HG03565 (cell line): ENCODE results near the gene SUPT20HL1.
A peak's percentile ranks its signal among the peaks of the same experiment; 100 is the strongest.
"Not testable (repeated sequence)": the region's sequence is repeated elsewhere in the genome, so short reads cannot be mapped to it uniquely, and the experiment has no call there.

Experiments
- ATAC-seq: cut with Tn5 transposase; IDR thresholded peaks from one replicate; pipeline ENCODE4 v1.9.1; 2021; ENCODE audit warnings: mild to moderate bottlenecking, moderate library complexity; ENCODE audit not compliant: unreplicated experiment

SUPT20HL1 gene

GRCh38 chrX:24360272-24360671 is at the start of gene SUPT20HL1:
Gene SUPT20HL1 (plus strand): TSS chrX:24360639. CDS start chrX:24362761, 2,122 bp downstream.
- ATAC-seq, result no peak

DNA sequence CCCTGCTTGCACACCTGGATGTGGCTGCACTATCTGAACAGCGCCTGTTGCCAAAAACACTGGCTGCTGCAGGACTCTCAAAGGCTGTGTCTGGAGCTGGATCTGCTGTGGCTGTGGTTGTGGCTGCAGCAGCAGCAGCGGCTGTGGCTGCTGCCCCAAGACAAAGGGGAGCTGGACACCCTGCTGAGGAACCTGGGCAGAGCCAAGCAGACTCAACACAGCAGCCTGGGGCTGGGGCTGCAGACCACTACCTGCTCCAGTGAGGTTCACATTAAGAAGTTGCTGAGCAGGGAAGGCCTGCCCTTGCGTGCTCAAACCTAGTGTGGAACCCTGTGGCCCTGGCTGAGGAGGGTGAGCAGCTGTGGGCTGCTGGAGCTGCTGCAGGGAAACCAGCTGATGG is 49.5 kb upstream of the SUPT20HL1 start:
- not testable (repeated sequence) for ATAC-seq

DNA sequence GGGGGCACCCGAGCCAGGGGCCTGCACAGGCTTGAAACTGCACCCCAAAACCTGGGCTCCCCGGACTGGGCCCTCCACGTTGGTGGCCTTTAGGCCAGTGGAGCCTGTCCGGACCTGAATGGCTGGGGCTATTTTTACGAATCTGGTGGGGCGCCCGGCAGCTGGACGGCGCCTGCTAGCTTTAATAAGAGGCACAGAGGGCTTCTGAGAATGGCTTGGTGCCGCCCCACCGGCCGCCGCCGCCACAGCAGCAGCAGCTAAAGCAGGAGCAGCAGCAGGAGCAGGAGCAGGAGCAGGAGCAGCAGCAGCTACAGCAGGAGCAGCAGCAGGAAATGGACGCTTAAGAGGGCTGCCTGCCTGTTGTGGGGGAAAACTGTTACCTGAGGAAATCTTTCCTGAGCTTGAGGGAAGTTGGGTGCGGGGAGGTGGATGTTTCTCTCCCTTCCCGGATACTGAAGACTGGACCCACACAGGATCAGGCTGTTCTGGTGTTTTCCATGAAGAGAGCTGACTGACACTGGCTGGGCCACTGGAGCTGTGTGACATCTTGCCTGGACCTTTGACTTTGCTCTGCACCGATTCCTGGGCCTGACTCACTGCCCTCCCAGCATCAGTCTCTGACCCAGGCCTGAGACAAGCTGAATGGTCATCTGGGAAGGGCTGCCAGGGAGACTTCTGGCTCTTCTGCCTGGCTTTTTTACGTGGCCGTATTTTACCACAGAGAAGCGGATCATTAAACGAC is 48.8 kb upstream of the SUPT20HL1 start:
- ATAC-seq, result not testable (repeated sequence)

DNA sequence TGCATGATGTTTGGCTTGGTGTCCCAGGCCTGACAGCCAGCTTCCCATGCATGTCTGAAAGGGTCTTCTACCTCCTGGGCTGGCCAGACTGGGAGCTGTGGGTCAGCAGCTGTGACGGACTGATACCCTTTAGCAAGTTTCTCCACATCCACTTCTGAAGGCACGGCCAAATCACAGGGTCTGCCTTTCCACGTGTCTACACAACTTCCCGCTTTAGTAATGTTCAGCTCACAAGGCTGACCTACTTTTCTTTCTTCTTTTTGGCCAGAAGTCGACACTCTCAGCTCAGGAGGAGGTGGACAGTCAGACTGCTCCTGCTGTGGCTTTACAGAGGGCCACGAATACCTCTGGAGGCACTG is 48.2 kb upstream of the SUPT20HL1 start:
- ATAC-seq, result not testable (repeated sequence)

DNA sequence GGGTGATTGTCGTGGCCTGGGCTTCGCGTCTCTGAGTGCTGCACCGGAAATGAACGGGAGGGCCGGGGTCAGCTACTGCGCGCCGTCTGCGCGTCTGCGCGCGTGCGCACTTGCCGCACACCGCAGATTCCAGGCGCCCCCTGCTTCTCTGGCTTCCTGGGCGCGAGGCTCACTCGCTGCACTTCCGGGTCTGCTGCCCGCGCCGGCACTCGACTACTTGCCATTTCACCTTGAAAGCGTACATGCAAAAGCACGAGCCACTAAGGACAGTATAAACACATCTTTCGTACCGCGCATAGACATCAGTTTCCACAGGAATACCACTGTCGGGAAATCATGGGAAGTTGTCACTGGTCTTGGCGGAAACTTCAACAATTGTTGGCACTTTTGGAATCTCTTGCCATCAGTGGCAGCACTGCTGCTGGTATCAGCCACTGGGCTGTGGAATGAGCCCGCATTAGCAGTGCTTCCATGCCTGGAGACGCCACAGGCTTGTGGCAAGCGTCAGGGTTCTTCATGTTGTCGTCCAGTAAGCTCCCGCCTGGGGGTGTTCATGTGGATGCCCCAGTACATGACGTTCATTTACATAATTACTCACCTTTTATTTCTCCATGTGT is 46.3 kb upstream of the SUPT20HL1 start, which contains the start of gene SUPT20HL2:
Gene SUPT20HL2, minus strand, starts transcription at position 51 of the 617 bp plus-strand sequence. CDS start 754 bp downstream, outside the sequence.
- no peak for ATAC-seq

GRCh38 chrX:24316111-24316510 is 44.3 kb upstream of the SUPT20HL1 start:
- ATAC-seq, result no peak

- ATAC-seq, result no peak
Measured at GRCh38 chrX:24317567-24317966, 42.9 kb upstream of the SUPT20HL1 start.

DNA sequence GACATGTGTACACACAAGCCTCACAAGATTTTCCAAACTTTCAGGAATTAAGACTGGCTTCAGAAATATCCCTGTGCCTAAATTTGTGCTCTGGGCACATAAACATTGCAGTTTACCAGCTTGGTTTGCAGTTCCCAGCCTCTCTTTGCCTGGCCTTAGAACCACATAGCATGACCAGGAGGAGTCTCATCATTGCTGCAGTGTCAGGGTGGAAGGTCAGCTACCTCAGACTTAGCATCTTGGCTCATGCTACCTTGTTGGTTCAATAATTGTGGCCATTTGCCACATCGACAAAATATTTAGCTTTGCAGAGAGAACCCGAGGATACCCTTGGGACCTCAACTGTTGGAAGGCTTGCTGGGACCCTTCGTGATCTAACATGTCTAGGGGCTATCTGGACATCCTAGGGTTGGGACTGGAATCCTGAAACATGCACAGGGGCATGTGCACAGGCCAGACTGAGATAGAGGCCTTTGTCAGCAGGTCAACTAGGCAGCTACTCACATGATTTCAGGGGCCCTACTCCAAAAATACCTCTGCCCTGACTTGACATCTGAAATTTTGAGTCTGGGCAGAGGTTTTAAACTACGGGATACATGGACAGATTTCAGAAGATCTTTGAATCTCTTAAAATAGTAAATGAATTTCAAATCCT is 38.6 kb upstream of the SUPT20HL1 start:
- no peak for ATAC-seq

DNA sequence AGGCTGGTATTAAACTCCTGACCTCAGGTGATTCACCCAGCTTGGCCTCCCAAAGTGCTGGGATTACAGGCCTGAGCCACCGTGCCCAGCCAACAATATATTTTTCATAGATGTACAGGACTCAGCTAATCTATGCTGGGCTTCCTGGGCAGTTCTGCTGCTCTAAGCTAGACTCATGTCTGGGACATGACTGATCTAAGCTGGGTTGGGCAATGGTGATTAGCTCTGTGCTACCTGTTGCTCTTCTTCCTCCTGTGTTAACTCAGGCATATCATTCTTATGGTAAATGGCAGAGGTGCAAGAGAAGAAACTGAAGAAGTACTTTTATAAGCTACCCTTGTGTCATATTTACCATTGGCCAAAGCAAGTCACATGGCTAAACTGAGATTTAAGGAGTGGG is 35.2 kb upstream of the SUPT20HL1 start:
- ATAC-seq, result no peak

DNA sequence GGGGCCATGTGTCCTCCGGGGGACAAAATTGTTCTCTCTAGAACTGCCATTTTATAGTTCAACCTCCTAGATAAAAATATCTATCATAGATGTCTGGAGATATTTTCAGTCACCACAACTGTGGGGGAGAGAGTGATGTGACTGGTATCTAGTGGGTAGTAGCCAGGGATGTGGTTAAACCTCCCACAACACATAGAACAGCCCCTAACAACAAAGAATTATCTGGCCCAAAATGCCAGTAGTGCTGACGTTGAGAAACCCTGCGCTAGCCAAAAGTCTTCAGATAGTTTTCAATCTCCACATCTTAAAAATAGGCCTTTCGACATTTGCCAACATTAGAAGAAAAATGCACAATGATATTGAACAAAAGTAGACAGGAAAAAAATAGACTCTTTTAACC is 27.6 kb upstream of the SUPT20HL1 start:
- no peak for ATAC-seq

DNA sequence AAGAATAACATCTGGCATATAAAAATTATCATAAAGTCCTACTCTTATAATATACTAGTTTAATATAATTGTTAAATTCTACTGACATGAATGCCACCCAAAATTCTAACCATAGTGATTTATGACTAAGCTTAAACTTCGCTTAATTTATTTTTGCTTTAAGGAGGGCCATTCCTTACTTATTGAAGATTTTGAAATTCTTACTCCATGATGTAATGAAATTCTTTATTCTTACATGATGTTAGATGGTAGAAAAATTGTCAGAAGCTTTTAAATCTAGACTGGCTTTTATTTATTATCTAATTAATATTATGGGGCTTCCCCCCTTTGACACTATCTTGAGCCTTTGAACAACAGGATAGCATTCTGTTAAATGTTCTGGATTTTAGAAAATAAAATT is 27.1 kb upstream of the SUPT20HL1 start:
- no peak for ATAC-seq

DNA sequence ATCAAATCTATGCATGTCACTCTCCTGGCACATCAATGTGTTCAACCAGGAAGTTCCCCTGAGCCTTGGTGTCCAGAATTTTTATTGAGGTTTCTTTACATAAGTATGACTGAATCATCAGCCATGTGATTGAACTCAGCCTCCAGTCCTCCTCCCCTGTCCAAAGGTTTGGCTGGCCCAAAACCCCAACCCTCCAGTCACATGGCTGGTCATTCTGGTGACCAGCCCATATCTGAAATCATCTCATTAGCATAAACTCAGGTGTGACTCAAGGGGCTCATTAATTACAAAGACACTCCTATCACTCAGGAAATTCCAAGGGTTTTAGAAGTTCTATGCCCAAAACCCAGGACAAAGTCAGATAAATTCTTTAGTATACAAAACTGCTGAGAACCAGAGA is 26.0 kb upstream of the SUPT20HL1 start:
- ATAC-seq, result no peak

DNA sequence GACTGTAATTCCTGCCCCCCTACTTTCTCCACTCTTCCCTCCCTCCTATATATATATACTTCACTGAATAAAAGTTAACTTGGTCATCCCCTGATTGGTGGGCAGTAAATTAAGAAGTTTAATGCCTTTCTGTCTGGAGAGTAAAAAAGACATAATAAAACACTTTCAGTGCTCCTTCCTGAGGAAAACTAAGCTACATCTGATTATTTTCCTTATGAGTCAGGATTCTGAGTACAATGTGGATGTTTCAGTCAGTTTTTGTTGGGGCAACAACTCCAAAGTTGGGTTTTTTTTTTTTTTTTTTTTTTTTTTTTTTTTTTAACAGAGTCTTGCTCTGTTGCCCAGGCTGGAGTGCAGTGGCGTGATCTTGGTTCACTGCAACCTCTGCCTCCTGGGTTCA is 24.6 kb upstream of the SUPT20HL1 start:
- no peak for ATAC-seq

DNA sequence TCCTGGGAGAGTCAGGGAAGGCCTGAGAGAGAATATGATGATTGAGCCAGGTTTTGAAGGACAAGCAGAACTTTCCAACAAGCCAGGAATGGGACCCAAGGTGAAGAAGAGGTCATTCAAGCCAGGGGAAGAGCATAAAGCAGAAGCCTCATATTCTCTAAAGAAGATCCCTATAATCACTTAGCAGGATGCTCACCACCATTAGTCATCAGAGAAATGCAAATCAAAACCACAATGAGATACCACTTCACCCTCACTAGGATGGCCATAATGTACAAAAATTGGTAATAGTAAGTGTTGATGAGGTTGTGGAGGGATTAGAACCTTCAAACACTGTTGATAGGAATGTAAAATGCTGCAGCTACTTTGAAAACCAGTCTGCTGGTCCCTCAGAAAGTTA is 20.5 kb upstream of the SUPT20HL1 start:
- no peak for ATAC-seq

GRCh38 chrX:24340501-24340900 is 19.9 kb upstream of the SUPT20HL1 start:
- no peak for ATAC-seq

GRCh38 chrX:24341795-24342194 is 18.6 kb upstream of the SUPT20HL1 start:
- ATAC-seq, result no peak

DNA sequence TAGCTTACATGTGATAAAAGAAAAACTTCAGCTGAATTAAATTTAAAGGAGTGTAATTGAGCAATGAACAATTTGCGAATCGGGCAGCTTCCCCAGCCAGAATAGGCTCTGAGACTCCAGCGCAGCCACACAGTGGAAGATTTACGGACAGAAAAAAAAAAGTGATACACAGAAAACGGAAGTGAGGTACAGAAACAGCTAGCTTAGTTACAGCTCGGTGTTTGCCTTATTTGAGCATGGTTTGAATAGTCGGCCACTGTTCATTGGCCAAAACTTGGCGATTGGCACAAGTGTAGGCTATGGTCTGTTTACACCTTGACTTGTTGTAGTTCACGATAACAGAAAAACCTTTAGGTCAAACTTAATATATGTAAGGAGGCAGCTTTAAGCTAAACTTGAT is 16.7 kb upstream of the SUPT20HL1 start:
- ATAC-seq, result peak; percentile 64

GRCh38 chrX:24347881-24348280 is 12.6 kb upstream of the SUPT20HL1 start:
- no peak for ATAC-seq

- no peak for ATAC-seq
Measured at GRCh38 chrX:24350217-24350616, 10.2 kb upstream of the SUPT20HL1 start.

DNA sequence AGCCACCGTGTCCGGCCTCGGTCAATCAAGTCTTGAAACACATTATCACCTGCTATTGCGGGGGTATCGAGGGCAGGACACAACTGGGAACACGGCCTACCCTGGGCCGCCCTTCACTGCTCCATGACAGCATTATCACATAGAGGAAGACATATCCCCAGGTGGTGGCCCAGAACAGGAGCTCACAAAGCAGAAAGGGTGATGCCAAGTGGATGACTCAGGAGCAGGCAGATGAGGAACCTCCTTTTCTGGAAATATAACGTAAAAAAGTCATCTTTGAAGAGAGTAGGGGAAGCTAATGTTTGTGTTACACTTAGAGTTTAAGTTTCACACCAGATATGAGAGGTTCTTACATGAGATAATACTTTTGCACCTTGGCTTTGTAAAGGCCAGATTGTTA is 5.3 kb upstream of the SUPT20HL1 start:
- ATAC-seq, result no peak

DNA sequence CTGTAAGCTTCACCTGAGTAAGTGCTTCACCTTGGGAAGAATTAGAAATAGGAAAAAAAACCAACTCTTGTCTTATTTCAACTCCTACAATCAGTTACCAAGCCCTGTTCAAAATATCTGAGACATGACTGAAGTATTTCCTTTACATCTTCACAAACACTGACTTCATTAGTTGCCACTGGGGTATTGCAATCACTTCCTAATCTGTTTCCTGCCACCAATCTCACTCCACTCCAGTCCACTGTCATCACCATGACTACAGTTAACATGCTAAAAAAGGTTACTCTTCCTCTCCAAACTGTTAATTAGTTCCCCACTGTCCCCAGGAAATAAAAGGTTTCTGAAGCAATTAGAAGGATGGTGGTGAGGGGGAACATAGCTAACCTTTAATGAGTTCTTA is 3.3 kb upstream of the SUPT20HL1 start:
- ATAC-seq, result no peak
